ENCODE data around the gene MRTFB.

MRTFB gene

DNA sequence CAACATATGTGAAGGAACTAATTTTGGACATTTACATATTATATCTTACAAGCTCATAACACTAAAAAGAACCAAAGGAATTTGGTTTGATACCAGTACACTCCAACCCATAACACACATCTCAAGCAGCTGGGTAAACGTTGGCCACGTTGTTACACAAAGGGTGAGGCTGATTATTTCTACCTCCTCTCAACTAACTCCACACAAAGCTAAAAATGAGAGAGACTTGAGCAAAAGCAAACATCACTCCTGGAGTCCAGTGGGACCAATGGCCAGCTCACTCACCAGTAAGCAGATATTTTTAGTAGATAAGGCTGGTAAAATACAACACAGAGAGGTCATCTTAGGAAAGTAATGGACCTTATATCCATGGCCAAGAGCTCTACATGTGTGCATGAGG is 207.6 kb downstream of the MRTFB start:
- peaks cover 5% of the 10 kb centered on the region for H3K9me3 Mint-ChIP-seq
- H3K36me3 Mint-ChIP-seq = no peaks in the 10 kb centered on the region
- no peak overlapping the region for H3K27ac Mint-ChIP-seq
- H3K4me3 Mint-ChIP-seq = no peak overlapping the region
- no peak for ATAC-seq
- H3K27me3 Mint-ChIP-seq = no peaks in the 10 kb centered on the region
- H3K4me1 Mint-ChIP-seq = no peaks in the 10 kb centered on the region

DNA sequence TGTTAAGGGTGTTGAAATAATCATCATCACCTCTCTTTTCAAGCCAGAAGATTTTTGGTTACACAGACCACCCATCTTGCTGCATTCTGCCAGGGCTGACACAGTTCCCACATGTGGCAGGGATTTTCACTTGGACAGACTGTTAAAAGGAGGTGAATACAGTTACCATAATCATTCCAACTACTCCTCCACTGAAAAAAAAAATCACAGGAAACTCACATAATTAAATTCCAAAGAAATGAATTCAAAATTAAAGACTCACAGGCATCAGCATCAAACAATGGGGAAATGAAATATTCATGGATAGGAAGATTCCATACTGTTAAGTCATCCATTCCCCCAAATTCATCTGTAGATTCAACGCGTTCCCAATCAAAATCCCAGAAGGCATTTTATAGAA is 209.4 kb downstream of the MRTFB start:
- H3K27ac Mint-ChIP-seq = no peak overlapping the region
- H3K9me3 Mint-ChIP-seq = peaks cover 5% of the 10 kb centered on the region
- no peaks in the 10 kb centered on the region for H3K27me3 Mint-ChIP-seq

DNA sequence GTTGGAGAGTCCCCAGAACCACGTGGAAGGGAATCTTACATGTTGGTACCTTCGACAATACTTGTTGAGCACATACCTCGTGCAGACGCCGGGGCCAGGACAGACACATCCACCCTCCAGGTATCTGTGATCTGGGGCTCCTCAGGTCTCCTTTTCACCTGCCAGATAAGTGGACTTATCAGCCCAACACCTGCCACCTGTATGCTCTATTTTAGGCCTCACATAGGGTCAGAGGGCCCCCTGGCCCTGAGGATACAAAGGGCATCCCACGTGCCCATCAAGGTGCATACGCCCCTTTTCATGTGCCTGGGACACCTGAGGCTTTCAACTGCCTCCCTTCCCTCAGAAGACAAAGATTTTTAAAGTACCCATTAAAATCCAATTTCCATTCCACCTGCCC is 212.7 kb downstream of the MRTFB start:
- no peak for ATAC-seq
- H3K4me3 Mint-ChIP-seq = no peak overlapping the region

More for the DNA sequence above, 209.4 kb downstream of the MRTFB start:
- Mint-ChIP-seq H3K36me3 (no peaks in the 10 kb centered on the region), H3K4me3 (no peak overlapping the region), H3K4me1 (peaks cover 6% of the 10 kb centered on the region)
- no peak for ATAC-seq

DNA sequence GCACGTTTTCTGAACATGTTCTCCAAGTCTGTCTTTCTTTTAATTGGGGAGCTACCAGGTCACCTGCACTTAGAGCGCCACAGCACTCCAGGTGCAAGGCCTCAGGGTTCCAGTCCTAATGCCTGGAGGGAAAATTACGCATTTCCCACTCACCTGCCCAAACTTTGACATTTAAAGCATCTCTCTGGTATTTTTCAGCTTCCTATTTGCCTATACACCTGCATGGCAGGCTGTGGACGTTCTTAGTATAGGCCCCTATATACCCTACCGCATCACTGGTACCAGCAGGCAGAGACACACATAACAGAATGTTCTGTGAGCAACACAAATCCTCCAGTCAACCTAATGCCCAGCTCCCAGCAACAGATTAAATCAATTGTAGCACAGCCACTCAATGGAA is 213.3 kb downstream of the MRTFB start:
- H3K4me1 Mint-ChIP-seq = peaks cover 17% of the 10 kb centered on the region
- no peak for ATAC-seq
- peaks cover 5% of the 10 kb centered on the region for H3K36me3 Mint-ChIP-seq
- peaks cover 3% of the 10 kb centered on the region for H3K9me3 Mint-ChIP-seq
- no peak overlapping the region for H3K4me3 Mint-ChIP-seq
- no peak overlapping the region for H3K27ac Mint-ChIP-seq
- no peaks in the 10 kb centered on the region for H3K27me3 Mint-ChIP-seq

More for the DNA sequence above, 212.7 kb downstream of the MRTFB start:
- no peak overlapping the region for H3K27ac Mint-ChIP-seq
- no peaks in the 10 kb centered on the region for H3K27me3 Mint-ChIP-seq
- H3K4me1 Mint-ChIP-seq = peaks cover 17% of the 10 kb centered on the region
- H3K36me3 Mint-ChIP-seq = no peaks in the 10 kb centered on the region
- no peaks in the 10 kb centered on the region for H3K9me3 Mint-ChIP-seq

DNA sequence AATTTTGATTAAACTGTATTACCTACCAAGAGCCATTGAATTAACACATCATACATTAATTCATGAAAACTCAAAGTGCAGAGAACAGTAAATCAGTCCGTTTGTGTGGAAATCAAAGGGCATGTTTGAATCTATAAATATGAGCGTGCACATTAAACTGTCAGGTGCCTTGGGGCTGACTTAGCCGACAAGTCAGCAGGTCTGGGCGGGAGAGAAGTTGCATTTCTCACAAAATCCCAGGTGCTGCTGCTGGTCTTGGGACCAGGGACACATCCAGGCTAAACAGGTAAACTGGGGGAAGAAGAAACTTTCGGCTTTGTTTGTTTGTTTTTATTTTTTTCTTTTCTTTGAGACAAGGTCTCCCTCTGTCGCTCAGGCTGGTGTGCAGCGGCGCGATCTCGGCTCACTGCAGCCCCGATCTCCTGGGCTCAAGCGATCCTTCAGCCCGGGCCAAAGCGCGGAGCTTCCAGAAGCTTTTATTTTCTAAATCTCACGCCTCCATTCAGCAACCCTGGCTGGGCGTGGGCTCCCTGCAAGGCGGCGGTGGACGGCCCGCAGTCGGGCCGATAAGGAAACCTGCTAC is 213.9 kb downstream of the MRTFB start:
- Mint-ChIP-seq H3K9me3 (peaks cover 8% of the 10 kb centered on the region), H3K27me3 (no peaks in the 10 kb centered on the region), H3K4me1 (peaks cover 17% of the 10 kb centered on the region), H3K36me3 (peaks cover 9% of the 10 kb centered on the region), H3K27ac (peak overlapping the region; percentile 91), H3K4me3 (peak overlapping the region; percentile 91)
- ATAC-seq = peak; percentile 71

DNA sequence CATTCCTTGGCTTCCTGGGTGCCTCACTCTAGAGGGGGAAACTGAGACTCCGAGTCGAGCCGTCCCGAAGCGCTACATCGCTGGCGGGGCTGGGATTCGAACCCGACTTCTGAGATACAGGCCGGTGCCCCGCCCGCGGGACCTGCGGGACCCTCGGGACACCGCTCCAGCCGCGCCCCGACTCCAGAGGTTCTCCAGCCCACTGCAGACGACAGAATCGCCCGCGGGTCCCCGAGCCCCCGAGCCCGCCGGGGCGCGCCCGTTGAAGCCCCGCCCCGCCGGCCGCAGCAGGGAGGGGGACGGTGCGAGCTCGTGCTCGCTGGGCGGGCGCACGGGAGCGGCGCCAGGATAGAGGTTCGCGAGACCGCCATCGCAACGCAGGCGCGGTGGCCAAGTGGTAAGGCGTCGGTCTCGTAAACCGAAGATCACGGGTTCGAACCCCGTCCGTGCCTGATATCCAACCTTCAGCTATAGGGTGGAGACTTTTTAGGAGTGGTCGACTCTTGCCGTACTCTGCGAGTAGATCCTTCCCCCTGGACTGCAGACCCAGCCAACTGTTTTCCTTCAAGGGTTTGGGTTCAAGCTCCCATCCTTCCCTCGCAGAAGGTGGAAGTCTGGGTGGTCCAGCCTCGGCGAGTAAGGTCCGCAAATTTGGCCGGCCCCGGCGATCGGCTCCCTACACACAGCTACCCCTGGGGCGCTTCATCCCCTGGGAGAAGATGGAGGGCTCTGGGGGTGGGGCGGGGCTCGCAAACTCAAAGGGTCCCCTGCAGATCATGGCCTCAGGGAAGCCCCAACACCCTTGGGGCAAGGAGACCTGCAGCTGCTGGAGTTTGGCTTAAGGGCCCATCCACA is 214.6 kb downstream of the MRTFB start:
- peaks cover 17% of the 10 kb centered on the region for H3K4me1 Mint-ChIP-seq

DNA sequence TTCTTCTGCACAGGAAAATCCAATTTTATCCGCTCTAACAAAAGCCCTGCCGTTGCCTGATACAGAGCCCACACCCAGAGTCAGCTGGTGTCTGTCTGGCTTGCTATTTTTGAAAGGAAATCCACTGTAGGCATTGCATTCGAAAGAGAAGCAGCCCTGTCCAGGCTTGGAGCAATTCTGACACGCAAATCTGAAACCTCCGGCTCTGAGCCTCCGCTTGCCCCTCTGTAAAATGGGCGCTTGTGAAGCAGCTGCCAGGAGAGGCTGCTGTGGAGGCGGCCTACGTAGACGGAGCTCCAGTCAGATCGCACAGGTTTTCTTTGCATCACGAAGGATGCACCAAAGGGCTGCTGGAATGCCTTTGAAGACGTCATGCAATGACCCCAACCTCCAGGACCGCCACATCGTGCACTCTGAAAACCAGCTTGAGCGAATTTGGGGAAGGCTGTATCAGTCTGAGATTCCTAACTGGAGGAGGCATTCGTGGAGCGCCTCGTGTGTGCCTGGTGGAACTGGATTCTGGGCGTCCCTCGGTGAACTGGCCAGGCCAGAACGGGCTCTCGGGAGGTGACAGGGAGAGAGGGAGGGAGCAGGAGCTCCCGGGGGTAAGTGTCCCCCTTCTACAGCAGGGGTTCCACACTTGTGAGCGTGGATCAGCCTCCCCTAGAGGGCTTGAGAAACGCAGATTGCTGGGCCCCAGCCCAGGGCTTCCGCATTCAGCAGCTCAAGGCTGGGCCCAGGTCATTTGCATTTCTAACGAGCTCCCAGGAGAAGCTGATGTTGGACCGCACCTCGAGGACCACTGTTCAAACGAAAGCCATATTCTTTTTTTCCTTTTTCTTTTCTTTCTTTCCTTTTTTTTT is 215.5 kb downstream of the MRTFB start:
- H3K27ac Mint-ChIP-seq = peak overlapping the region; percentile 91
- no peaks in the 10 kb centered on the region for H3K27me3 Mint-ChIP-seq
- H3K4me1 Mint-ChIP-seq = peaks cover 17% of the 10 kb centered on the region
- ATAC-seq = peak; percentile 24
- peaks cover 10% of the 10 kb centered on the region for H3K9me3 Mint-ChIP-seq
- peaks cover 11% of the 10 kb centered on the region for H3K36me3 Mint-ChIP-seq
- H3K4me3 Mint-ChIP-seq = peak overlapping the region; percentile 91

More for the DNA sequence above, 214.6 kb downstream of the MRTFB start:
- peak; percentile 94 for ATAC-seq
- Mint-ChIP-seq H3K36me3 (peaks cover 11% of the 10 kb centered on the region), H3K27ac (peak overlapping the region; percentile 91), H3K4me3 (peak overlapping the region; percentile 91), H3K27me3 (no peaks in the 10 kb centered on the region), H3K9me3 (peaks cover 10% of the 10 kb centered on the region)

DNA sequence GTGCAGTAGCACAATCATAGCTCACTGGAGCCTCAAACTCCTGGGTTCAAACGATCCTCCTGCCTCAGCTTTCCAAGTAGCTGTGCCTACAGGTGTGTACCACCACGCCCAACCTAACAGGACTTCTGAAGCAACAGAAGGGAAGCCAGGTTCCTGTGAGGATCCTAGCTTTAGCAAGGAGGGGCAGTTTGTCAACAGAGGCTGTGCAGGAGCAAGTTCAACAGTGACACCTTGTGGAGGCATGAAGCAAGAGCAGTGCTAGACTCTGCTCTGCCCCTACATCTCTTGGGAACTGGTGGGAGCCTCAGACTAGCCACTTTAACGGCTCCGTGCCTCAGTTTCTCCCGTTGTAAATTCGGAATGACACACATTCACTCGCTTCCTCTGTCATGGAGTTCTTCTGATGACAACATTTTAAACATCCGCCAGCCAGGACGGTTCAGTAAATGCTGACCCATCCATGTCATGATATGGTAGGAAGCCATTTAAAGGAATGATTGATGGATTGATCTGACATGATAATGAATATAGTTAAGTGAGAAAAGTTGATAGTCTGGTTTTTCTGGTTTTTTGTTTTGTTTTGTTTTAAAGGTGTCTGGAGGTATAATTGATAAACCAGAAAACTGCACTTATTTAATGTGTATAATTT is 218.7 kb downstream of the MRTFB start:
- Mint-ChIP-seq H3K4me3 (no peak overlapping the region), H3K36me3 (peaks cover 11% of the 10 kb centered on the region), H3K27ac (no peak overlapping the region), H3K27me3 (no peaks in the 10 kb centered on the region), H3K4me1 (peaks cover 15% of the 10 kb centered on the region), H3K9me3 (peaks cover 10% of the 10 kb centered on the region)
- no peak for ATAC-seq

DNA sequence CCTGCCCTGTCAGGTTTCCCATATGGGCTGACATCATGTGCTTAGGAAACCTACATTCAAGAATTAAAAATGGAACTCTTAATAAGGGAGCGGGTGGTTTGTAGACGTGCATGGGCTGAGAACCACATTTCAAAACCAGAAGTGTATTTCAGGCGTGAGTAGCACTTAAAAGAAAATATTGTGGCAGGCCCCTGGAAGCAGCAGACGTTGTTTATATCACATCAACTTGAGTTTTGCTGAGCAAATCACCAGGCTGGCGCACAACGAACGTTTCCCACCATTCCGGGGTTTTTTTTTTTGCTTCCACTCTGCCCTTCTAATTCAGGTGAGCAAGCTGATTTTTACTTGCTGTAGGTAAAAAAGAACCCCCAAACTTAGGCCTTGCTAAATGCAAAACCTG is 220.2 kb downstream of the MRTFB start:
- Mint-ChIP-seq H3K4me1 (peaks cover 7% of the 10 kb centered on the region), H3K36me3 (peaks cover 11% of the 10 kb centered on the region), H3K9me3 (peaks cover 10% of the 10 kb centered on the region), H3K4me3 (no peak overlapping the region), H3K27ac (no peak overlapping the region), H3K27me3 (no peaks in the 10 kb centered on the region)
- no peak for ATAC-seq

DNA sequence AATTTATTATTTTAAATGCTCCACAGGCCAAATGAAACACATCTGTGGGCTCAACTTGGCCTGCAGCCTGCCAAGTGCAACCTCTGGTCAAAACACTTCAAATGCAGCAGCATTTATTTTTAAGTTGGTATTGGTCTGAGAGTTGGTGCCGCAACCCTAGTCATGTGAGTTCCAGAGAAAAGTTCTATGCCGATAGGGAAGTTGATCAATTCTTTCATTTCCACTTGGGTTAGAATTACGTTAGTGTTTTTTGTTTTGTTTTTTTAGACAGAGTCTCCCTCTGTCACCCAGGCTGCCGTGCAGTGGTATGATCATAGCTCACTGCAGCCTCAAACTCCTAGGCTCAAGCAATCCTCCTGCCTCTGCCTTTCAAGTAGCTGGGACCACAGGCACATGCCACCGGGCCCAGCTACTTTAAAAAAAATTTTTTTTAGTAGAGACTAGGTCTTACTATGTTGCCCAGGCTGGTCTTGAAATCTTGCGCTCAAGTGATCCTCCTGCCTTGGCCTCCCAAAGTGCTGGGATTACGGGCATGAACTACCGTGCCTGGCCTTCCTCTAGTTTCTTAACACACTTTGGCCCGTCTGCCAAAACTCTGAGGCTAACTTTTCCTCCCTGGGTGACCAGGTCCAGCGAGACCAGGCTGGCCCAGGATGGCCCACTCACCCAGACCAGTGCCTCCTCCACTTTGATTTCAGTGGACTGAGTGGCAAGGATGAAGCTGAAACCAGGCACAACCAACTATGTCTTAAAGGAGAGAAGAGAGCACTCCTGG is 221.1 kb downstream of the MRTFB start:
- Mint-ChIP-seq H3K36me3 (peaks cover 11% of the 10 kb centered on the region), H3K9me3 (peaks cover 10% of the 10 kb centered on the region), H3K4me1 (no peaks in the 10 kb centered on the region), H3K4me3 (no peak overlapping the region), H3K27me3 (no peaks in the 10 kb centered on the region), H3K27ac (no peak overlapping the region)
- no peak for ATAC-seq

DNA sequence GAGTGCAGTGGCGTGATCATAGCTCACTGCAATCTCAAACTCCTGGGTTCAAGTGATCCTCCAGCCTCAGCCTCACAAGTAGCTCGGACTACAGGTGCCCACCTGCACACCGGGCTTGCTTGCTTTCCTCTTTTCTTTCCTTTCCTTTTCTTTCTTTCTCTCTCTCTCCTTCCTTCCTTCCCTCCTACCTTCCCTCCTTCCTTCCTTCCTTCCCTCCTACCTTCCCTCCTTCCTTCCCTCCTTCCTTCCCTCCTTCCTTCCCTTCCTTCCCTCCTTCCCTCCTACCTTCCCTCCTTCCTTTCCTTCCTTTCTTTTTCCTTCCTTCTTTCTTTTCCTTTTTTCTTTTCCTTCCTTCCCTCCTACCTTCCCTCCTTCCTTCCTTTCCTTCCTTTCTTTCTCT is 225.5 kb downstream of the MRTFB start:
- Mint-ChIP-seq H3K9me3 (no peaks in the 10 kb centered on the region), H3K27me3 (no peaks in the 10 kb centered on the region), H3K4me1 (peaks cover 13% of the 10 kb centered on the region), H3K27ac (no peak overlapping the region), H3K36me3 (no peaks in the 10 kb centered on the region), H3K4me3 (no peak overlapping the region)
- no peak for ATAC-seq

DNA sequence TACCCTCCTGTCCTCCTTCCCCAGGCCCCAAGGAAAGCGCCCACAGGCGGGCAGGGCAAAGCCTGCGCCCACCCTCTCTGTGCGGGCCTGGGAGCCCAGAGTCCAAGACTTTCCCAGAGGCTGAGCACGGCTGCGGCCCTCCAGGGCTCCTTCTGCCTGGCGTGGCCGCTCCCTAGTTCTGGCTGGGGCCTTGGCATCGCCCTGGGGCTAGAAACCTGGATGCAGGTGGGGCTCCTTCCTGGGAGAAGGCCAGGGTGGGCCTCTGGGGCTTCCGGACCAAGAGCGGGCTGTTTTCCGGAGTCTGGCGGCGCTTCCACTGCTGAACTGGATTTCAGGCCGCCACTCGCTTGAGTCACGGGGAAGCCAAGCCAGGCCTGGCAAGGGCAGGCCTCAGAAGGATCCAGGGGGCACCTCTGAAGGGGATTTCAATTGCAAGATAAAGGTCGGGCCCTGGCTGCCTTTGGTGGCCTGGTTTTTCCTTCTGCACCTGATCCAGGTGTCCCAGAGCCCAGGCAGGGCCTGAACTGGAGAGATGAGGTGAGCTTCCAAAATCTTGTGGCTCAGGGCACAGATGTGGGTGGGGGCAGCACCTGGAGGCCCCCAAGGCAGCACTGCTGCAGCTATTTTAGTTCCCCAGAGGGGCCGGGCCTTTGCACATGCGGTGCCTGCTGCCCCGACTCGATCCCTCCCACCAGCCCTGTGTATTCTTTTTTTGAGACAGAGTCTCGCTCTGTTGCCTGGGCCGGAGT is 227.4 kb downstream of the MRTFB start:
- Mint-ChIP-seq H3K9me3 (no peaks in the 10 kb centered on the region), H3K4me1 (peaks cover 21% of the 10 kb centered on the region)
- no peak for ATAC-seq

DNA sequence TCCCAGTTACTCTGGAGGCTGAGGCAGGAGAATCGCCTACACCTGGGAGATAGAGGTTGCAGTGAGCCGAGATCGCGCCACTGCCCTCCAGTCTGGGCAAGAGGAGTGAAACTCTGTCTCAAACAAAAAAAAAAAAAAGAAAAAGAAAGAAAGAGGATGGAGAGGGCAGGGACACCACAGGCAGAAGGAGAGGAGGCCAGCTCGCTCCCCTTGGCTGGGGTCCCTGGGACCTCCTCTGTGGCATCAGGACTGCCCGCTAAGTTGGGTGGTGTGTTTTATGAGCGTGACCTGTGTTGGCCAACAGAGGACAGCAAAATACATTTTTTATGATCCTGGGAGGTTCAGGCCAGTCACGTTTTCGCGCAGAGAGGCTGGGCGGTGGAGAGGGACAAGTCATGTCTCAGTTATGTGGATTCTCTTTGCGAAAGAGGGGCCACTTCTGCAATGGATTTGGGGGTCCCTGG is 229.6 kb downstream of the MRTFB start:
- no peaks in the 10 kb centered on the region for H3K27me3 Mint-ChIP-seq
- peaks cover 24% of the 10 kb centered on the region for H3K4me1 Mint-ChIP-seq
- no peaks in the 10 kb centered on the region for H3K9me3 Mint-ChIP-seq
- H3K27ac Mint-ChIP-seq = peak overlapping the region; percentile 44
- ATAC-seq = peak; percentile 70
- no peaks in the 10 kb centered on the region for H3K36me3 Mint-ChIP-seq
- peak overlapping the region; percentile 82 for H3K4me3 Mint-ChIP-seq

More for the DNA sequence above, 227.4 kb downstream of the MRTFB start:
- H3K27me3 Mint-ChIP-seq = no peaks in the 10 kb centered on the region
- H3K27ac Mint-ChIP-seq = no peak overlapping the region
- no peaks in the 10 kb centered on the region for H3K36me3 Mint-ChIP-seq
- H3K4me3 Mint-ChIP-seq = no peak overlapping the region
